HEK293 (cell line): ENCODE data around the gene P3H4.

ENCODE experiments used
- GLIS1 ChIP-seq: fragments of 450-650 bp; formaldehyde crosslinking; IDR thresholded peaks from 2 replicates; pipeline ENCODE4 v1.5.1; 2016; ENCODE audit warnings: missing biosample characterization, missing genetic modification characterization
- MZF1 ChIP-seq: fragments of 450-650 bp; formaldehyde crosslinking; IDR thresholded peaks from 2 replicates; pipeline ENCODE4 v1.5.1; 2017; ENCODE audit warnings: missing biosample characterization, missing genetic modification characterization, borderline replicate concordance
- OSR2 ChIP-seq: fragments of 450-650 bp; formaldehyde crosslinking; IDR thresholded peaks from 2 replicates; pipeline ENCODE4 v1.5.1; 2016; ENCODE audit warnings: missing biosample characterization, missing genetic modification characterization
- SCRT1 ChIP-seq: fragments of 450-650 bp; formaldehyde crosslinking; IDR thresholded peaks from 2 replicates; pipeline ENCODE4 v1.5.1; 2016; ENCODE audit warnings: missing biosample characterization, missing genetic modification characterization, borderline replicate concordance
- WT1 ChIP-seq: fragments of 450-650 bp; formaldehyde crosslinking; IDR thresholded peaks from 2 replicates; pipeline ENCODE4 v1.5.1; 2016; ENCODE audit warnings: missing biosample characterization, missing genetic modification characterization
- ZBTB17 ChIP-seq: fragments of 450-650 bp; formaldehyde crosslinking; IDR thresholded peaks from 2 replicates; pipeline ENCODE4 v1.5.1; 2016; ENCODE audit warnings: missing biosample characterization, missing genetic modification characterization
- ZBTB48 ChIP-seq: fragments of 450-650 bp; formaldehyde crosslinking; IDR thresholded peaks from 2 replicates; pipeline ENCODE4 v1.5.1; 2016; ENCODE audit warnings: missing biosample characterization, missing genetic modification characterization
- ZFHX2 ChIP-seq: fragments of 450-650 bp; formaldehyde crosslinking; conservative IDR thresholded peaks from 2 replicates; pipeline ENCODE4 v1.5.1; 2016; ENCODE audit warnings: missing biosample characterization, missing genetic modification characterization
- ZFP3 ChIP-seq: fragments of 450-650 bp; formaldehyde crosslinking; IDR thresholded peaks from 2 replicates; pipeline ENCODE4 v1.5.1; 2016; ENCODE audit warnings: low read depth, missing biosample characterization, missing genetic modification characterization
- ZNF10 ChIP-seq: fragments of 450-650 bp; formaldehyde crosslinking; IDR thresholded peaks from 2 replicates; pipeline ENCODE4 v1.5.1; 2017; ENCODE audit warnings: missing biosample characterization, missing genetic modification characterization
- ZNF132 ChIP-seq: fragments of 450-650 bp; formaldehyde crosslinking; IDR thresholded peaks from 2 replicates; pipeline ENCODE4 v1.5.1; 2017; ENCODE audit warnings: missing biosample characterization, missing genetic modification characterization, borderline replicate concordance
- ZNF16 ChIP-seq: fragments of 450-650 bp; formaldehyde crosslinking; IDR thresholded peaks from 2 replicates; pipeline ENCODE4 v1.5.1; 2016; ENCODE audit warnings: low read depth, missing biosample characterization, missing genetic modification characterization
- ZNF394 ChIP-seq: fragments of 450-650 bp; formaldehyde crosslinking; IDR thresholded peaks from 2 replicates; pipeline ENCODE4 v1.5.1; 2016; ENCODE audit warnings: missing biosample characterization, missing genetic modification characterization, mild to moderate bottlenecking, moderate library complexity, borderline replicate concordance
- ZNF473 ChIP-seq: fragments of 450-650 bp; formaldehyde crosslinking; IDR thresholded peaks from 2 replicates; pipeline ENCODE4 v1.5.1; 2017; ENCODE audit warnings: missing biosample characterization, missing genetic modification characterization
- ZNF558 ChIP-seq: fragments of 450-650 bp; formaldehyde crosslinking; IDR thresholded peaks from 2 replicates; pipeline ENCODE4 v1.5.1; 2016; ENCODE audit warnings: missing biosample characterization, missing genetic modification characterization
- ZNF600 ChIP-seq: fragments of 450-650 bp; formaldehyde crosslinking; IDR thresholded peaks from 2 replicates; pipeline ENCODE4 v1.5.1; 2016; ENCODE audit warnings: missing biosample characterization, missing genetic modification characterization
- ZNF660 ChIP-seq: fragments of 450-650 bp; IDR thresholded peaks from 2 replicates; pipeline ENCODE4 v1.5.1; 2018; ENCODE audit warnings: missing biosample characterization, mild to moderate bottlenecking, missing genetic modification characterization
- ZNF76 ChIP-seq: fragments of 450-650 bp; formaldehyde crosslinking; IDR thresholded peaks from 2 replicates; pipeline ENCODE4; 2016; ENCODE audit warnings: low read depth, missing biosample characterization, missing genetic modification characterization, borderline replicate concordance
- ZNF785 ChIP-seq: fragments of 450-650 bp; formaldehyde crosslinking; IDR thresholded peaks from 2 replicates; pipeline ENCODE4 v1.5.1; 2016; ENCODE audit warnings: missing biosample characterization, missing genetic modification characterization
- ZSCAN23 ChIP-seq: fragments of 450-650 bp; formaldehyde crosslinking; IDR thresholded peaks from 2 replicates; pipeline ENCODE4 v1.5.1; 2016; ENCODE audit warnings: missing biosample characterization, missing genetic modification characterization
- TF ChIP-seq, protein P1 (sequence below): fragments of 450-650 bp; formaldehyde crosslinking; IDR thresholded peaks from 2 replicates; pipeline ENCODE4 v1.5.1; 2016; ENCODE audit warnings: missing biosample characterization, missing genetic modification characterization
- TF ChIP-seq, protein P2 (sequence below): fragments of 450-650 bp; formaldehyde crosslinking; IDR thresholded peaks from 2 replicates; pipeline ENCODE4 v1.5.1; 2017; ENCODE audit warnings: missing biosample characterization, missing genetic modification characterization
- TF ChIP-seq, protein P3 (sequence below): fragments of 450-650 bp; formaldehyde crosslinking; IDR thresholded peaks from 2 replicates; pipeline ENCODE4 v1.5.1; 2016; ENCODE audit warnings: missing biosample characterization, missing genetic modification characterization
- TF ChIP-seq, protein P4 (sequence below): fragments of 450-650 bp; formaldehyde crosslinking; IDR thresholded peaks from 2 replicates; pipeline ENCODE4 v1.5.1; 2017; ENCODE audit warnings: missing biosample characterization, missing genetic modification characterization
- TF ChIP-seq, protein P5 (sequence below): fragments of 450-650 bp; formaldehyde crosslinking; IDR thresholded peaks from 2 replicates; pipeline ENCODE4 v1.5.0; 2017; ENCODE audit warnings: missing biosample characterization, missing genetic modification characterization, borderline replicate concordance
- TF ChIP-seq, protein P6 (sequence below): fragments of 450-650 bp; formaldehyde crosslinking; conservative IDR thresholded peaks from 2 replicates; pipeline ENCODE4 v1.5.1; 2016; ENCODE audit warnings: low read depth, missing biosample characterization, missing genetic modification characterization

P3H4 gene

DNA sequence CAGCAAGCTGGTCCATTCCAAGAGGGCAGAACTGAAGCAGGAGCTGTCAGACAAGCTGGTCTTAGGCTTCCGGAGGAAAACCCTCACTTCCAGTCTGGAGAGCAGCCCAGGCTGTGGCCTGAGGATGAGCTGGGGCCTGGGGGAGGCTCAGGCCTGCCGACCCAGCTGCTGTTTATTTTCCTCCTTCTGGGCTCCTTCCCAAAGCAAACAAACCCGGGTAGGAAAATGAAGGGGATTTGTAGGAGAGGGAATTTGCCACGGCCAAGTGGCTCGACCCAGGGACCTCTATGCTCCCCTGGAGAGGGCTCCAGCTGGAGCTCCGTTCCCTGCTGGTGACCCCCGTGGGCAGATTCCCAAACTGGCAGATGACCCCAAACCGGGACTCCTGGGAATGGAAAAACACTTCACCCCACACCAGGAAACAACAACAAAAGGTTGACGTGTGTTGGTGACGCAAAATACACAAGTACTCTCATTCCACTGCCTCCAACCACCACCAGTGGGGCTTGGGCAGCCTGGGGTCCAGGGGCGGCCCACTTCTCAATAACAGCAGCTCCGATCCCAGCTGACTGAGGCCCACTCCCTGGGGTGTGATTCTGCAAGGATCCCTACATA is 34.1 kb downstream of the P3H4 start (continued):
- TF ChIP-seq, protein P1, sequence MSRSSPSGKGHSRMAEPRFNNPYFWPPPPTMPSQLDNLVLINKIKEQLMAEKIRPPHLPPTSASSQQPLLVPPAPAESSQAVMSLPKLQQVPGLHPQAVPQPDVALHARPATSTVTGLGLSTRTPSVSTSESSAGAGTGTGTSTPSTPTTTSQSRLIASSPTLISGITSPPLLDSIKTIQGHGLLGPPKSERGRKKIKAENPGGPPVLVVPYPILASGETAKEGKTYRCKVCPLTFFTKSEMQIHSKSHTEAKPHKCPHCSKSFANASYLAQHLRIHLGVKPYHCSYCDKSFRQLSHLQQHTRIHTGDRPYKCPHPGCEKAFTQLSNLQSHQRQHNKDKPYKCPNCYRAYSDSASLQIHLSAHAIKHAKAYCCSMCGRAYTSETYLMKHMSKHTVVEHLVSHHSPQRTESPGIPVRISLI (tag by site-specific recombination), result no peak
- TF ChIP-seq ZNF76 (no peak), ZSCAN23 (no peak), OSR2 (tag by site-specific recombination) (peak; percentile 89), GLIS1 (peak; percentile 99), ZFHX2 (tag by site-specific recombination) (0 out of 2 replicates have a peak, but pooled peaks have one; percentile 24), ZFP3 (tag by site-specific recombination) (no peak), ZBTB17 (tag by site-specific recombination) (peak; percentile 67), MZF1 (peak; percentile 95), ZBTB48 (tag by site-specific recombination) (peak; percentile 85), ZNF600 (peak; percentile 92), ZNF132 (tag by site-specific recombination) (no peak), ZNF10 (tag by site-specific recombination) (peak; percentile 57), ZNF660 (tag by site-specific recombination) (no peak), ZNF785 (tag by site-specific recombination) (no peak), ZNF473 (tag by site-specific recombination) (no peak), WT1 (tag by site-specific recombination) (peak; percentile 80), ZNF558 (tag by site-specific recombination) (peak; percentile 85), ZNF16 (no peak), ZNF394 (tag by site-specific recombination) (peak; percentile 56; the same call in 1 of the 2 replicates), SCRT1 (tag by site-specific recombination) (no peak)
- TF ChIP-seq, protein P2, sequence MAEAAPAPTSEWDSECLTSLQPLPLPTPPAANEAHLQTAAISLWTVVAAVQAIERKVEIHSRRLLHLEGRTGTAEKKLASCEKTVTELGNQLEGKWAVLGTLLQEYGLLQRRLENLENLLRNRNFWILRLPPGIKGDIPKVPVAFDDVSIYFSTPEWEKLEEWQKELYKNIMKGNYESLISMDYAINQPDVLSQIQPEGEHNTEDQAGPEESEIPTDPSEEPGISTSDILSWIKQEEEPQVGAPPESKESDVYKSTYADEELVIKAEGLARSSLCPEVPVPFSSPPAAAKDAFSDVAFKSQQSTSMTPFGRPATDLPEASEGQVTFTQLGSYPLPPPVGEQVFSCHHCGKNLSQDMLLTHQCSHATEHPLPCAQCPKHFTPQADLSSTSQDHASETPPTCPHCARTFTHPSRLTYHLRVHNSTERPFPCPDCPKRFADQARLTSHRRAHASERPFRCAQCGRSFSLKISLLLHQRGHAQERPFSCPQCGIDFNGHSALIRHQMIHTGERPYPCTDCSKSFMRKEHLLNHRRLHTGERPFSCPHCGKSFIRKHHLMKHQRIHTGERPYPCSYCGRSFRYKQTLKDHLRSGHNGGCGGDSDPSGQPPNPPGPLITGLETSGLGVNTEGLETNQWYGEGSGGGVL, result peak; percentile 79
- TF ChIP-seq, protein P3, sequence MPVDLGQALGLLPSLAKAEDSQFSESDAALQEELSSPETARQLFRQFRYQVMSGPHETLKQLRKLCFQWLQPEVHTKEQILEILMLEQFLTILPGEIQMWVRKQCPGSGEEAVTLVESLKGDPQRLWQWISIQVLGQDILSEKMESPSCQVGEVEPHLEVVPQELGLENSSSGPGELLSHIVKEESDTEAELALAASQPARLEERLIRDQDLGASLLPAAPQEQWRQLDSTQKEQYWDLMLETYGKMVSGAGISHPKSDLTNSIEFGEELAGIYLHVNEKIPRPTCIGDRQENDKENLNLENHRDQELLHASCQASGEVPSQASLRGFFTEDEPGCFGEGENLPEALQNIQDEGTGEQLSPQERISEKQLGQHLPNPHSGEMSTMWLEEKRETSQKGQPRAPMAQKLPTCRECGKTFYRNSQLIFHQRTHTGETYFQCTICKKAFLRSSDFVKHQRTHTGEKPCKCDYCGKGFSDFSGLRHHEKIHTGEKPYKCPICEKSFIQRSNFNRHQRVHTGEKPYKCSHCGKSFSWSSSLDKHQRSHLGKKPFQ (tag by site-specific recombination), result peak; percentile 22; the same call in 1 of the 2 replicates
- TF ChIP-seq, protein P4, sequence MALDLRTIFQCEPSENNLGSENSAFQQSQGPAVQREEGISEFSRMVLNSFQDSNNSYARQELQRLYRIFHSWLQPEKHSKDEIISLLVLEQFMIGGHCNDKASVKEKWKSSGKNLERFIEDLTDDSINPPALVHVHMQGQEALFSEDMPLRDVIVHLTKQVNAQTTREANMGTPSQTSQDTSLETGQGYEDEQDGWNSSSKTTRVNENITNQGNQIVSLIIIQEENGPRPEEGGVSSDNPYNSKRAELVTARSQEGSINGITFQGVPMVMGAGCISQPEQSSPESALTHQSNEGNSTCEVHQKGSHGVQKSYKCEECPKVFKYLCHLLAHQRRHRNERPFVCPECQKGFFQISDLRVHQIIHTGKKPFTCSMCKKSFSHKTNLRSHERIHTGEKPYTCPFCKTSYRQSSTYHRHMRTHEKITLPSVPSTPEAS, result no peak
- TF ChIP-seq, protein P5, sequence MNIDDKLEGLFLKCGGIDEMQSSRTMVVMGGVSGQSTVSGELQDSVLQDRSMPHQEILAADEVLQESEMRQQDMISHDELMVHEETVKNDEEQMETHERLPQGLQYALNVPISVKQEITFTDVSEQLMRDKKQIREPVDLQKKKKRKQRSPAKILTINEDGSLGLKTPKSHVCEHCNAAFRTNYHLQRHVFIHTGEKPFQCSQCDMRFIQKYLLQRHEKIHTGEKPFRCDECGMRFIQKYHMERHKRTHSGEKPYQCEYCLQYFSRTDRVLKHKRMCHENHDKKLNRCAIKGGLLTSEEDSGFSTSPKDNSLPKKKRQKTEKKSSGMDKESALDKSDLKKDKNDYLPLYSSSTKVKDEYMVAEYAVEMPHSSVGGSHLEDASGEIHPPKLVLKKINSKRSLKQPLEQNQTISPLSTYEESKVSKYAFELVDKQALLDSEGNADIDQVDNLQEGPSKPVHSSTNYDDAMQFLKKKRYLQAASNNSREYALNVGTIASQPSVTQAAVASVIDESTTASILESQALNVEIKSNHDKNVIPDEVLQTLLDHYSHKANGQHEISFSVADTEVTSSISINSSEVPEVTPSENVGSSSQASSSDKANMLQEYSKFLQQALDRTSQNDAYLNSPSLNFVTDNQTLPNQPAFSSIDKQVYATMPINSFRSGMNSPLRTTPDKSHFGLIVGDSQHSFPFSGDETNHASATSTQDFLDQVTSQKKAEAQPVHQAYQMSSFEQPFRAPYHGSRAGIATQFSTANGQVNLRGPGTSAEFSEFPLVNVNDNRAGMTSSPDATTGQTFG (tag by site-specific recombination), result no peak
- TF ChIP-seq, protein P6, sequence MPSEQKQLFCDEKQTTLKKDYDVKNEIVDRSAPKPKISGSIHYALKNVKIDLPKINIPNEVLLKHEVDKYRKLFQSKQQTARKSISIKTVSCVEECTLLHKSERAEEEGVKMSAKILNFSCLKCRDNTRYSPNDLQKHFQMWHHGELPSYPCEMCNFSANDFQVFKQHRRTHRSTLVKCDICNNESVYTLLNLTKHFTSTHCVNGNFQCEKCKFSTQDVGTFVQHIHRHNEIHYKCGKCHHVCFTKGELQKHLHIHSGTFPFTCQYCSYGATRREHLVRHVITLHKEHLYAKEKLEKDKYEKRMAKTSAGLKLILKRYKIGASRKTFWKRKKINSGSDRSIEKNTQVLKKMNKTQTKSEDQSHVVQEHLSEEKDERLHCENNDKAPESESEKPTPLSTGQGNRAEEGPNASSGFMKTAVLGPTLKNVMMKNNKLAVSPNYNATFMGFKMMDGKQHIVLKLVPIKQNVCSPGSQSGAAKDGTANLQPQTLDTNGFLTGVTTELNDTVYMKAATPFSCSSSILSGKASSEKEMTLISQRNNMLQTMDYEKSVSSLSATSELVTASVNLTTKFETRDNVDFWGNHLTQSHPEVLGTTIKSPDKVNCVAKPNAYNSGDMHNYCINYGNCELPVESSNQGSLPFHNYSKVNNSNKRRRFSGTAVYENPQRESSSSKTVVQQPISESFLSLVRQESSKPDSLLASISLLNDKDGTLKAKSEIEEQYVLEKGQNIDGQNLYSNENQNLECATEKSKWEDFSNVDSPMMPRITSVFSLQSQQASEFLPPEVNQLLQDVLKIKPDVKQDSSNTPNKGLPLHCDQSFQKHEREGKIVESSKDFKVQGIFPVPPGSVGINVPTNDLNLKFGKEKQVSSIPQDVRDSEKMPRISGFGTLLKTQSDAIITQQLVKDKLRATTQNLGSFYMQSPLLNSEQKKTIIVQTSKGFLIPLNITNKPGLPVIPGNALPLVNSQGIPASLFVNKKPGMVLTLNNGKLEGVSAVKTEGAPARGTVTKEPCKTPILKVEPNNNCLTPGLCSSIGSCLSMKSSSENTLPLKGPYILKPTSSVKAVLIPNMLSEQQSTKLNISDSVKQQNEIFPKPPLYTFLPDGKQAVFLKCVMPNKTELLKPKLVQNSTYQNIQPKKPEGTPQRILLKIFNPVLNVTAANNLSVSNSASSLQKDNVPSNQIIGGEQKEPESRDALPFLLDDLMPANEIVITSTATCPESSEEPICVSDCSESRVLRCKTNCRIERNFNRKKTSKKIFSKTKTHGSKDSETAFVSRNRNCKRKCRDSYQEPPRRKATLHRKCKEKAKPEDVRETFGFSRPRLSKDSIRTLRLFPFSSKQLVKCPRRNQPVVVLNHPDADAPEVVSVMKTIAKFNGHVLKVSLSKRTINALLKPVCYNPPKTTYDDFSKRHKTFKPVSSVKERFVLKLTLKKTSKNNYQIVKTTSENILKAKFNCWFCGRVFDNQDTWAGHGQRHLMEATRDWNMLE (tag by site-specific recombination), result no peak
